ENCODE data around the gene EME1. TPM values are rescaled to one million over a fixed set of nuclear protein-coding genes. Genes with fewer than 3 reads are reported as not detected.

Gene EME1
- total and polyA plus RNA-seq, 10 of the 15 experiments (the other 5 are each of a cell fraction or from before 2014, with no cell fraction given): 13.8 to 40.5 (median 22.0) TPM

GRCh38 chr17:50347894-50348291 is 25.1 kb upstream of the EME1 start:
- FAIRE-seq: no peak
- ChIA-PET CTCF (interaction anchor here (1.2 to 8.0 kb wide), 2 partner anchors 14 to 39 kb away, joined by 3 to 68 read pairs; no protein-coding TSS in a partner anchor), POLR2A (interaction anchor here (0.6 kb wide), 2 partner anchors 12 to 50 kb away, joined by 3 to 5 read pairs; no protein-coding TSS in a partner anchor), SMC1A (ENCODE audit: uncharacterized antibody, unreplicated experiment) (interaction anchor here (1.6 to 3.3 kb wide), 2 partner anchors 14 to 21 kb away, joined by 3 to 17 read pairs; no protein-coding TSS in a partner anchor), RAD21 (ENCODE audit: unreplicated experiment) (no interaction called here)
- H3K36me3 ChIP-seq (ENCODE audit: control insufficient read depth in 2 of 2, insufficient read depth in 2 of 2, low read length in 1 of 2): no peaks in the 10 kb centered on the region; a peak in 2 of 4 replicates
- no peak overlapping the region for H2AFZ ChIP-seq (ENCODE audit: control insufficient read depth, low read depth, low read length)
- H3K4me1 ChIP-seq (ENCODE audit: control insufficient read depth, insufficient read depth, low read length): peaks cover 3% of the 10 kb centered on the region
- ATAC-seq: no peak
- DNase-seq (ENCODE audit: low read depth, low spot score): no peak
- H3K4me3 ChIP-seq: no peak overlapping the region
- H3K4me2 ChIP-seq (ENCODE audit: control insufficient read depth, insufficient read depth): no peak overlapping the region
- intact Hi-C loops (cut with micrococcal nuclease; ENCODE audit: unreplicated experiment) (loop anchor here (5.0 kb wide), 2 partner anchors 41 to 129 kb away; partner anchors contain the start of gene RSAD1), in situ Hi-C loops (cut with MboI) (no loop called here)
- peaks cover 5% of the 10 kb centered on the region for H3K79me2 ChIP-seq (ENCODE audit: control insufficient read depth, insufficient read depth, low read length)
- no peak overlapping the region for H3K27ac ChIP-seq (ENCODE audit: control insufficient read depth, insufficient read depth)
- no peak overlapping the region for H3K9ac ChIP-seq (ENCODE audit: control insufficient read depth, insufficient read depth, low read length)
- no peaks in the 10 kb centered on the region for H3K9me3 ChIP-seq (replicated peaks; ENCODE audit: control insufficient read depth, insufficient read depth, low read length)
- 77% methylated on average over 3 of the region's 3 CpGs for WGBS (ENCODE audit: insufficient coverage, insufficient replicate concordance, low lambda C conversion rate, missing lambda C conversion rate)
- H4K20me1 ChIP-seq (ENCODE audit: control insufficient read depth, insufficient read depth): no peaks in the 10 kb centered on the region
- no peak for TF ChIP-seq RCOR1 (conservative IDR thresholded peaks at IDR 0.05; ENCODE audit: low read depth, low read length)
- TF ChIP-seq SIN3A (IDR thresholded peaks at IDR 0.05; ENCODE audit: low read depth, low read length): no peak
- TF ChIP-seq ZNF24 (IDR thresholded peaks at IDR 0.05): peak; percentile 88
- TF ChIP-seq TAF1 (IDR thresholded peaks at IDR 0.05; ENCODE audit: borderline replicate concordance, low read depth, low read length): no peak
- no peaks in the 10 kb centered on the region for H3K27me3 ChIP-seq (replicated peaks in 1 of 2; ENCODE audit: control insufficient read depth in 2 of 2, insufficient read depth in 2 of 2, low read length in 1 of 2)
- no TSS peak for BruUV-seq (replicated peaks)

GRCh38 chr17:50348522-50349242 is 24.3 kb upstream of the EME1 start:
- ChIA-PET CTCF (interaction anchor here (1.2 to 8.0 kb wide), 3 partner anchors 13 to 49 kb away, joined by 3 to 68 read pairs (median 6); partner anchors contain the start of gene LRRC59), POLR2A (interaction anchor here (0.7 to 1.5 kb wide), 2 partner anchors 13 to 32 kb away, joined by 3 to 4 read pairs; no protein-coding TSS in a partner anchor), SMC1A (ENCODE audit: uncharacterized antibody, unreplicated experiment) (interaction anchor here (1.6 to 3.3 kb wide), 2 partner anchors 13 to 20 kb away, joined by 3 to 17 read pairs; no protein-coding TSS in a partner anchor), RAD21 (ENCODE audit: unreplicated experiment) (interaction anchor here (0.8 kb wide), 1 partner anchor 13 kb away, joined by 4 read pairs; no protein-coding TSS in a partner anchor)
- H3K27ac ChIP-seq (ENCODE audit: control insufficient read depth, insufficient read depth): no peak overlapping the region
- no peaks in the 10 kb centered on the region; a peak in 2 of 4 replicates for H3K36me3 ChIP-seq (ENCODE audit: control insufficient read depth in 2 of 2, insufficient read depth in 2 of 2, low read length in 1 of 2)
- ATAC-seq (no peak), DNase-seq (ENCODE audit: low read depth, low spot score) (no peak), FAIRE-seq (no peak)
- H3K27me3 ChIP-seq (replicated peaks in 1 of 2; ENCODE audit: control insufficient read depth in 2 of 2, insufficient read depth in 2 of 2, low read length in 1 of 2): no peaks in the 10 kb centered on the region
- TF ChIP-seq ZNF24 (IDR thresholded peaks at IDR 0.05) (no peak), BHLHE40 (IDR thresholded peaks at IDR 0.05; ENCODE audit: borderline replicate concordance in 1 of 2, low read depth in 2 of 2, low read length in 1 of 2) (no peak), POLR2A (IDR thresholded peaks at IDR 0.05; ENCODE audit: low read depth, low read length) (peak; percentile 43), TCF12 (IDR thresholded peaks at IDR 0.05; ENCODE audit: low read depth, low read length) (no peak), MEF2A (IDR thresholded peaks at IDR 0.05; ENCODE audit: insufficient read depth, low read depth, low read length) (no peak), POLR2AphosphoS5 (IDR thresholded peaks at IDR 0.05; ENCODE audit: low read length) (peak; percentile 4; the same call in 1 of the 2 replicates), TCF7 (IDR thresholded peaks at IDR 0.05; ENCODE audit: borderline replicate concordance) (no peak), KAT2A (conservative IDR thresholded peaks at IDR 0.05; ENCODE audit: control insufficient read depth, low read depth, low read length) (no peak), ASH2L (IDR thresholded peaks at IDR 0.05; ENCODE audit: borderline replicate concordance, low read depth) (no peak), POLR2AphosphoS2 (IDR thresholded peaks at IDR 0.05; ENCODE audit: low read depth, low read length) (no peak), CHD1 (IDR thresholded peaks at IDR 0.05; ENCODE audit: low read depth, low read length) (no peak), CREB1 (IDR thresholded peaks at IDR 0.05; ENCODE audit: low read depth) (no peak)
- H4K20me1 ChIP-seq (ENCODE audit: control insufficient read depth, insufficient read depth): no peaks in the 10 kb centered on the region
- 60% methylated on average over 7 of the region's 7 CpGs for WGBS (ENCODE audit: insufficient coverage, insufficient replicate concordance, low lambda C conversion rate, missing lambda C conversion rate)
- no peak overlapping the region for H3K4me3 ChIP-seq
- H3K4me2 ChIP-seq (ENCODE audit: control insufficient read depth, insufficient read depth): no peak overlapping the region
- H2AFZ ChIP-seq (ENCODE audit: control insufficient read depth, low read depth, low read length): no peak overlapping the region
- peaks cover 3% of the 10 kb centered on the region for H3K4me1 ChIP-seq (ENCODE audit: control insufficient read depth, insufficient read depth, low read length)
- intact Hi-C loops (cut with micrococcal nuclease; ENCODE audit: unreplicated experiment) (loop anchor here (5.0 kb wide), 2 partner anchors 41 to 129 kb away; partner anchors contain the start of gene RSAD1), in situ Hi-C loops (cut with MboI) (no loop called here)
- no peaks in the 10 kb centered on the region for H3K9me3 ChIP-seq (replicated peaks; ENCODE audit: control insufficient read depth, insufficient read depth, low read length)
- peaks cover 5% of the 10 kb centered on the region for H3K79me2 ChIP-seq (ENCODE audit: control insufficient read depth, insufficient read depth, low read length)
- H3K9ac ChIP-seq (ENCODE audit: control insufficient read depth, insufficient read depth, low read length): no peak overlapping the region
- BruUV-seq (replicated peaks): TSS peak; percentile 44

Measured in GM12878 (cell line).